Muscle of arm (tissue), 14 donors: ENCODE measurements around the gene CIBAR2. TPM values are rescaled to one million over a fixed set of nuclear protein-coding genes. Genes with fewer than 3 reads are reported as not detected.
A peak's percentile ranks its signal among the peaks of the same experiment; 100 is the strongest.

ENCODE experiments used
- DNase-seq: peaks from one replicate; pipeline ENCODE4 v3.0.0-alpha.2; 2013
- long read RNA-seq, 11 donors: transcript quantifications; one replicate each; lab custom pipeline, GENCODE V29; 2026
- polyA plus RNA-seq, 12 donors: library from polyadenylated mRNA; unstranded; fragments of 120-200 nt; gene quantifications; one replicate each; pipeline ENCODE4 v1.2.1, GENCODE V29; 2013; ENCODE audit not compliant: insufficient read length in 12 of 12

Gene CIBAR2
- polyA plus RNA-seq: under 1 TPM in 1 of 12 donors, not detected in 11; 0.12 TPM
- long read RNA-seq, donor 1: 0 reads
- long read RNA-seq, donor 2: 0 reads
- long read RNA-seq, donor 3: 0 reads
- long read RNA-seq, donor 4: 0 reads
- long read RNA-seq, donor 5: 0 reads
- long read RNA-seq, donor 6: 0 reads
- long read RNA-seq, donor 7: 0 reads
- long read RNA-seq, donor 8: 0 reads
- long read RNA-seq, donor 9: 0 reads
- long read RNA-seq, donor 10: 0 reads
- long read RNA-seq, donor 11: 0 reads

- no peak for DNase-seq
These were observed at the start of gene CIBAR2 for GRCh38 chr16:85112364-85112763. Gene CIBAR2, minus strand, starts transcription at chr16:85112472. Its CDS starts 120 bp downstream, at chr16:85112352.

- no peak for DNase-seq
These were observed 47.1 kb upstream of the CIBAR2 start for GRCh38 chr16:85159179-85159980.

GRCh38 chr16:85158743-85159178, 46.5 kb upstream of the CIBAR2 start:
- DNase-seq: no peak

- no peak for DNase-seq
These were observed 45.8 kb upstream of the CIBAR2 start for GRCh38 chr16:85157813-85158742.

GRCh38 chr16:85157372-85157771, 45.1 kb upstream of the CIBAR2 start:
- no peak for DNase-seq

- no peak for DNase-seq
These were observed 44.6 kb upstream of the CIBAR2 start for GRCh38 chr16:85156869-85157268.

- no peak for DNase-seq
These were observed 44.2 kb upstream of the CIBAR2 start for GRCh38 chr16:85156440-85156839.

GRCh38 chr16:85153656-85154091, 41.4 kb upstream of the CIBAR2 start:
- no peak for DNase-seq

GRCh38 chr16:85153046-85153445, 40.8 kb upstream of the CIBAR2 start:
- no peak for DNase-seq

GRCh38 chr16:85152414-85153030, 40.2 kb upstream of the CIBAR2 start:
- DNase-seq: no peak

GRCh38 chr16:85151603-85152413, 39.5 kb upstream of the CIBAR2 start:
- DNase-seq: peak; percentile 53

GRCh38 chr16:85151079-85151602, 38.9 kb upstream of the CIBAR2 start:
- no peak for DNase-seq

- DNase-seq: no peak
These were observed 38.2 kb upstream of the CIBAR2 start for GRCh38 chr16:85150331-85150940.

- no peak for DNase-seq
These were observed 37.5 kb upstream of the CIBAR2 start for GRCh38 chr16:85149776-85150175.

GRCh38 chr16:85148931-85149330, 36.7 kb upstream of the CIBAR2 start:
- DNase-seq: no peak

GRCh38 chr16:85146922-85147651, 34.8 kb upstream of the CIBAR2 start:
- peak; percentile 66 for DNase-seq

- DNase-seq: no peak
These were observed 34.2 kb upstream of the CIBAR2 start for GRCh38 chr16:85146532-85146797.

GRCh38 chr16:85145734-85146531, 33.7 kb upstream of the CIBAR2 start:
- no peak for DNase-seq

- DNase-seq: no peak
These were observed 32.9 kb upstream of the CIBAR2 start for GRCh38 chr16:85145188-85145587.
